Right lobe of liver (tissue), 6 donors: ENCODE data around the gene LTBP1. TPM values are rescaled to one million over a fixed set of nuclear protein-coding genes. Genes with fewer than 3 reads are reported as not detected.

ENCODE experiments used
- ATAC-seq, 4 donors: fragments of 200-7000 bp; cut with Tn5 transposase; one replicate each; pipeline ENCODE4 v1.9.1; 2020; ENCODE audit warnings: mild to moderate bottlenecking in 4 of 4, moderate library complexity in 4 of 4
- DNase-seq, 3 donors: peaks; one replicate each; pipeline ENCODE4 v3.0.0-alpha.2; 2020
- H3K27ac ChIP-seq, 3 donors: fragments of 200-600 bp; one replicate each; pipeline ENCODE4 v1.8.0; 2022
- H3K27me3 ChIP-seq, 2 donors: fragments of 200-600 bp; one replicate each; pipeline ENCODE4 v1.8.0; 2022
- H3K36me3 ChIP-seq, 4 donors: fragments of 200-600 bp; sonication (generic) in 1 of 4; one replicate each; pipeline versions ENCODE4 v1.5.1 to v1.8.0; 2017 to 2022; ENCODE audit warnings: control low read depth in 1 of 4
- H3K4me1 ChIP-seq, 4 donors: fragments of 200-600 bp; sonication (generic) in 1 of 4; one replicate each; pipeline versions ENCODE4 v1.5.1 to v1.8.0; 2017 to 2022; ENCODE audit warnings: control low read depth in 1 of 4
- H3K4me3 ChIP-seq, 3 donors: fragments of 200-600 bp; one replicate each; pipeline ENCODE4 v1.8.0; 2022
- H3K9me3 ChIP-seq, 4 donors: fragments of 200-600 bp; sonication (generic) in 1 of 4; one replicate each; pipeline versions ENCODE4 v1.5.1 to v1.8.0; 2017 to 2022; ENCODE audit warnings: control low read depth in 1 of 4
- CTCF ChIP-seq, 4 donors: fragments of 200-600 bp in 3 of 4; fragments of 450-650 bp in 1 of 4; IDR thresholded peaks; one replicate each; pipeline versions ENCODE4 v1.5.1 to v1.8.0; 2016 to 2022; ENCODE audit warnings: antibody characterized with exemption in 4 of 4, mild to moderate bottlenecking in 2 of 4
- POLR2A ChIP-seq: fragments of 450-650 bp; IDR thresholded peaks from one replicate; pipeline ENCODE4 v1.6.1; 2017; ENCODE audit warnings: antibody characterized with exemption, mild to moderate bottlenecking
- WGBS: methylation state at CpG from one replicate; pipeline ENCODE4 v1.1.6; 2018; ENCODE audit warnings: low coverage, low lambda C conversion rate; ENCODE audit not compliant: insufficient coverage; ENCODE audit errors: missing lambda C conversion rate; 5-methylcytosine and 5-hydroxymethylcytosine counted together
- intact Hi-C, 2 donors: fragments of 100-400 bp; cut with DNase I; formaldehyde crosslinking; loops; one replicate each; pipeline versions ENCODE4 v1.11.2 to v1.14.1; 2022
- total RNA-seq, 6 experiments: library from RNA; depleted of rRNA in 2 of 6; stranded (reverse); fragments of >200 nt in 2 of 6; fragmentation: NEBNext Ultra II Directional in 3 of 6; extraction: Animal tissue kit (Norgen Biotek cat#: 25700) in 3 of 6; gene quantifications; one replicate each; pipeline versions ENCODE4 v1.1.0 to v1.2.4, GENCODE V29; 2016 to 2023
- donor health status: DM: no; HTN: yes; CAD: no.
- donor health status: DM: no; HTN: no; CAD: no.
- donor health status: DM: no; HTN: no; CAD: no.
- donor health status: DM: no; HTN: yes; CAD: no.
- donor health status: DM: no; HTN: yes; CAD: no.

LTBP1 gene
- total RNA-seq, 6 experiments from 2014 or later, result 5.4 to 14.2 (median 9.1) TPM

- WGBS, result 62% methylated on average over 3 of the region's 7 CpGs
- Histone ChIP-seq H3K4me1 (no peaks in the 10 kb centered on the region), H3K36me3 (no peaks in the 10 kb centered on the region), H3K27me3 (no peaks in the 10 kb centered on the region), H3K27ac (no peak overlapping the region), H3K4me3 (no peak overlapping the region), H3K9me3 (no peaks in the 10 kb centered on the region)
- intact Hi-C loops, result no loop called here
- DNase-seq (no peak), ATAC-seq (no peak)
- TF ChIP-seq CTCF (IDR thresholded peaks at IDR 0.05) (no peak), POLR2A (no peak)
Observed at GRCh38 chr2:33081691-33082090, 134.9 kb downstream of the LTBP1 start.

- intact Hi-C loops, result no loop called here
- H3K9me3 ChIP-seq, result no peaks in the 10 kb centered on the region
- DNase-seq (no peak), ATAC-seq (no peak)
- no peaks in the 10 kb centered on the region for H3K36me3 ChIP-seq
- no peak overlapping the region for H3K4me3 ChIP-seq
- H3K27ac ChIP-seq, result no peak overlapping the region
- no peaks in the 10 kb centered on the region for H3K4me1 ChIP-seq
- 53% methylated on average over 6 of the region's 6 CpGs for WGBS
- H3K27me3 ChIP-seq, result no peaks in the 10 kb centered on the region
- no peak for TF ChIP-seq POLR2A
- TF ChIP-seq CTCF (IDR thresholded peaks at IDR 0.05), result no peak
Observed at GRCh38 chr2:33083699-33084387, 137.1 kb downstream of the LTBP1 start.

GRCh38 chr2:33084433-33084832 is 137.7 kb downstream of the LTBP1 start:
- no peak overlapping the region for H3K4me3 ChIP-seq
- H3K27me3 ChIP-seq, result no peaks in the 10 kb centered on the region
- H3K4me1 ChIP-seq, result no peaks in the 10 kb centered on the region
- no peaks in the 10 kb centered on the region for H3K36me3 ChIP-seq
- intact Hi-C loops, result no loop called here
- DNase-seq (no peak), ATAC-seq (no peak)
- TF ChIP-seq POLR2A (no peak), CTCF (IDR thresholded peaks at IDR 0.05) (no peak)
- no peaks in the 10 kb centered on the region for H3K9me3 ChIP-seq
- no peak overlapping the region for H3K27ac ChIP-seq
- WGBS, result 82% methylated on average over 4 of the region's 7 CpGs

- TF ChIP-seq CTCF (IDR thresholded peaks at IDR 0.05), result no peak
- TF ChIP-seq POLR2A, result no peak
- ATAC-seq, result no peak
Observed at GRCh38 chr2:33085646-33086045, 138.9 kb downstream of the LTBP1 start.

More at GRCh38 chr2:33085646-33086045, 138.9 kb downstream of the LTBP1 start:
- no peak overlapping the region for H3K27ac ChIP-seq
- H3K36me3 ChIP-seq, result no peaks in the 10 kb centered on the region
- intact Hi-C loops, result no loop called here
- no peaks in the 10 kb centered on the region for H3K9me3 ChIP-seq
- no peaks in the 10 kb centered on the region for H3K27me3 ChIP-seq
- DNase-seq, result no peak
- H3K4me1 ChIP-seq, result no peaks in the 10 kb centered on the region
- no CpG with 5 or more reads among the region's 1 CpG for WGBS
- H3K4me3 ChIP-seq, result no peak overlapping the region
